Measurements from ENCODE around the gene OR5AU1. TPM values are rescaled to one million over a fixed set of nuclear protein-coding genes. Genes with fewer than 3 reads are reported as not detected.

OR5AU1 gene
- total RNA-seq, 1 experiment from 2014 or later = not detected

GRCh38 chr14:21185491-21185890, 29.6 kb upstream of the OR5AU1 start:
- no peak overlapping the region for H3K4me2 ChIP-seq (ENCODE audit: low read length)
- H3K79me2 ChIP-seq (ENCODE audit: low read length) = no peaks in the 10 kb centered on the region
- no peaks in the 10 kb centered on the region for H4K20me1 ChIP-seq (ENCODE audit: low read length)
- no peaks in the 10 kb centered on the region for H3K9me2 ChIP-seq (replicated peaks; ENCODE audit: low read length)
- H3K9me3 ChIP-seq (ENCODE audit: low read length) = no peaks in the 10 kb centered on the region
- no peak overlapping the region for H3K27ac ChIP-seq (ENCODE audit: low read length)
- DNase-seq (no peak), ATAC-seq (no peak)
- no peak overlapping the region for H3K9ac ChIP-seq (ENCODE audit: low read length)
- H3K4me3 ChIP-seq (ENCODE audit: low read length) = no peak overlapping the region
- no peaks in the 10 kb centered on the region for H3K36me3 ChIP-seq (ENCODE audit: low read depth, low read length)
- BruUV-seq (replicated peaks) = no TSS peak
- intact Hi-C loops (cut with micrococcal nuclease) = no loop called here
- TF ChIP-seq EZH2phosphoT487 (IDR thresholded peaks at IDR 0.05; ENCODE audit: borderline replicate concordance, low read length) (no peak), EZH2 (IDR thresholded peaks at IDR 0.05; ENCODE audit: low read length, unreplicated experiment) (no peak), CTCF (conservative IDR thresholded peaks at IDR 0.05; ENCODE audit: low read depth, low read length) (no peak)
- no peaks in the 10 kb centered on the region for H3F3A ChIP-seq (ENCODE audit: low read length, unreplicated experiment)
- H2AFZ ChIP-seq (ENCODE audit: low read length) = no peak overlapping the region
- peaks cover 24% of the 10 kb centered on the region for H3K27me3 ChIP-seq (ENCODE audit: low read length)
- no peaks in the 10 kb centered on the region for H3K4me1 ChIP-seq (ENCODE audit: insufficient read depth, low read length)
- ChIA-PET CTCF (no interaction called here), POLR2A (ENCODE audit: unreplicated experiment) (no interaction called here)

- H2AFZ ChIP-seq (ENCODE audit: low read length) = no peak overlapping the region
- H3K9ac ChIP-seq (ENCODE audit: low read length) = no peak overlapping the region
- ATAC-seq (no peak), DNase-seq (no peak)
- H3K4me1 ChIP-seq (ENCODE audit: insufficient read depth, low read length) = no peaks in the 10 kb centered on the region
- no peak for TF ChIP-seq EZH2phosphoT487 (IDR thresholded peaks at IDR 0.05; ENCODE audit: borderline replicate concordance, low read length)
- TF ChIP-seq CTCF (conservative IDR thresholded peaks at IDR 0.05; ENCODE audit: low read depth, low read length) = no peak
- no peak for TF ChIP-seq EZH2 (IDR thresholded peaks at IDR 0.05; ENCODE audit: low read length, unreplicated experiment)
- H3F3A ChIP-seq (ENCODE audit: low read length, unreplicated experiment) = no peaks in the 10 kb centered on the region
- no peaks in the 10 kb centered on the region for H3K79me2 ChIP-seq (ENCODE audit: low read length)
- H3K9me2 ChIP-seq (replicated peaks; ENCODE audit: low read length) = no peaks in the 10 kb centered on the region
- no peak overlapping the region for H3K4me2 ChIP-seq (ENCODE audit: low read length)
- no peak overlapping the region for H3K27ac ChIP-seq (ENCODE audit: low read length)
- POLR2A ChIA-PET (ENCODE audit: unreplicated experiment) = interaction anchor here (0.7 kb wide), 1 partner anchor 1952 kb away, joined by 8 read pairs; no protein-coding TSS in a partner anchor
- peaks cover 28% of the 10 kb centered on the region for H3K27me3 ChIP-seq (ENCODE audit: low read length)
- H3K4me3 ChIP-seq (ENCODE audit: low read length) = no peak overlapping the region
- no peaks in the 10 kb centered on the region for H4K20me1 ChIP-seq (ENCODE audit: low read length)
- H3K36me3 ChIP-seq (ENCODE audit: low read depth, low read length) = no peaks in the 10 kb centered on the region
- intact Hi-C loops (cut with micrococcal nuclease) = no loop called here
- no TSS peak for BruUV-seq (replicated peaks)
- H3K9me3 ChIP-seq (ENCODE audit: low read length) = no peaks in the 10 kb centered on the region
- CTCF ChIA-PET = no interaction called here
These were observed 28.4 kb upstream of the OR5AU1 start for GRCh38 chr14:21184254-21184653.

GRCh38 chr14:21182166-21182565, 26.3 kb upstream of the OR5AU1 start:
- TF ChIP-seq EZH2phosphoT487 (IDR thresholded peaks at IDR 0.05; ENCODE audit: borderline replicate concordance, low read length) (no peak), EZH2 (IDR thresholded peaks at IDR 0.05; ENCODE audit: low read length, unreplicated experiment) (no peak), CTCF (conservative IDR thresholded peaks at IDR 0.05; ENCODE audit: low read depth, low read length) (no peak)
- H3K4me3 ChIP-seq (ENCODE audit: low read length) = no peak overlapping the region
- H3K9me2 ChIP-seq (replicated peaks; ENCODE audit: low read length) = no peaks in the 10 kb centered on the region
- H3K4me2 ChIP-seq (ENCODE audit: low read length) = no peak overlapping the region
- no peaks in the 10 kb centered on the region for H3F3A ChIP-seq (ENCODE audit: low read length, unreplicated experiment)
- no peaks in the 10 kb centered on the region for H3K79me2 ChIP-seq (ENCODE audit: low read length)
- POLR2A ChIA-PET (ENCODE audit: unreplicated experiment) = no interaction called here
- intact Hi-C loops (cut with micrococcal nuclease) = no loop called here
- no peak overlapping the region for H2AFZ ChIP-seq (ENCODE audit: low read length)
- no peak for ATAC-seq
- no peaks in the 10 kb centered on the region for H4K20me1 ChIP-seq (ENCODE audit: low read length)
- CTCF ChIA-PET = no interaction called here
- H3K27ac ChIP-seq (ENCODE audit: low read length) = no peak overlapping the region
- H3K9me3 ChIP-seq (ENCODE audit: low read length) = no peaks in the 10 kb centered on the region
- H3K4me1 ChIP-seq (ENCODE audit: insufficient read depth, low read length) = no peaks in the 10 kb centered on the region
- peaks cover 34% of the 10 kb centered on the region for H3K27me3 ChIP-seq (ENCODE audit: low read length)
- no peaks in the 10 kb centered on the region for H3K36me3 ChIP-seq (ENCODE audit: low read depth, low read length)
- no peak for DNase-seq
- H3K9ac ChIP-seq (ENCODE audit: low read length) = no peak overlapping the region
- no TSS peak for BruUV-seq (replicated peaks)

All from PC-3 (cell line).